T-helper 17 cell (primary cell): ENCODE results near the gene ACTN1. TPM values are rescaled to one million over a fixed set of nuclear protein-coding genes. Genes with fewer than 3 reads are reported as not detected.

ENCODE experiments used
- ATAC-seq: fragments of 150-1000 bp; cut with Tn5 transposase; 2 replicates; pipeline ENCODE4 v1.10.0; 2021; ENCODE audit warnings: mild to moderate bottlenecking, moderate library complexity
- DNase-seq, 3 donors: peaks; one replicate each; pipeline versions ENCODE4 v3.0.0 to v3.0.0-alpha.2; 2020 to 2021
- H3K9me3 ChIP-seq: one replicate; pipeline ENCODE4 v1.7.0; 2013; ENCODE audit warnings: low read length, mild to moderate bottlenecking; ENCODE audit not compliant: control insufficient read depth, poor library complexity, severe bottlenecking
- H3K27ac Mint-ChIP-seq: one replicate; pipeline ENCODE4 v1.8.0; 2022; ENCODE audit warnings: mild to moderate bottlenecking, moderate library complexity, mixed read lengths
- H3K27me3 Mint-ChIP-seq: one replicate; pipeline ENCODE4 v1.8.0; 2022; ENCODE audit warnings: mixed read lengths
- H3K36me3 Mint-ChIP-seq: one replicate; pipeline ENCODE4 v1.8.0; 2022; ENCODE audit warnings: low read depth, mixed read lengths
- H3K4me1 Mint-ChIP-seq: one replicate; pipeline ENCODE4 v1.8.0; 2022; ENCODE audit warnings: mild to moderate bottlenecking, mixed read lengths
- H3K4me3 Mint-ChIP-seq: one replicate; pipeline ENCODE4 v1.8.0; 2022; ENCODE audit warnings: mild to moderate bottlenecking, moderate library complexity, mixed read lengths
- total RNA-seq, 4 donors: library from RNA in 2 of 4; stranded (reverse) in 2 of 4; gene quantifications; one replicate each; pipeline ENCODE4 v1.2.3 and lab custom pipeline; 2022 to 2026

Gene ACTN1
- total RNA-seq, 2 donors from 2014 or later: 36.8 to 88.9 TPM

- Mint-ChIP-seq H3K4me1 (peaks cover 18% of the 10 kb centered on the region), H3K27ac (no peak overlapping the region), H3K4me3 (peak overlapping the region; percentile 73), H3K27me3 (peaks cover 13% of the 10 kb centered on the region), H3K36me3 (peaks cover 3% of the 10 kb centered on the region)
- ATAC-seq (peak; percentile 85), DNase-seq (peak; percentile 61 to 68 (median 62))
- no peaks in the 10 kb centered on the region for H3K9me3 ChIP-seq
Observed at GRCh38 chr14:68843471-68844209, 135.5 kb downstream of the ACTN1 start.

- no peaks in the 10 kb centered on the region for H3K9me3 ChIP-seq
- ATAC-seq (no peak), DNase-seq (no peak)
- peak overlapping the region; percentile 68 for H3K27ac Mint-ChIP-seq
- H3K36me3 Mint-ChIP-seq: peaks cover 3% of the 10 kb centered on the region
- H3K4me1 Mint-ChIP-seq: peaks cover 18% of the 10 kb centered on the region
- no peak overlapping the region for H3K4me3 Mint-ChIP-seq
- peaks cover 13% of the 10 kb centered on the region for H3K27me3 Mint-ChIP-seq
Observed at GRCh38 chr14:68842298-68842697, 136.8 kb downstream of the ACTN1 start.

- H3K27me3 Mint-ChIP-seq: peaks cover 13% of the 10 kb centered on the region
- DNase-seq (no peak), ATAC-seq (no peak)
- H3K4me1 Mint-ChIP-seq: peaks cover 18% of the 10 kb centered on the region
- peaks cover 3% of the 10 kb centered on the region for H3K36me3 Mint-ChIP-seq
- H3K4me3 Mint-ChIP-seq: no peak overlapping the region
- no peaks in the 10 kb centered on the region for H3K9me3 ChIP-seq
- peak overlapping the region; percentile 68 for H3K27ac Mint-ChIP-seq
Observed at GRCh38 chr14:68841016-68841809, 137.9 kb downstream of the ACTN1 start.

GRCh38 chr14:68840454-68840853 lies 138.6 kb downstream of the ACTN1 start:
- H3K27ac Mint-ChIP-seq: no peak overlapping the region

GRCh38 chr14:68836082-68836481 lies 143.0 kb downstream of the ACTN1 start:
- H3K27ac Mint-ChIP-seq: no peak overlapping the region
- H3K27me3 Mint-ChIP-seq: no peaks in the 10 kb centered on the region
- no peak overlapping the region for H3K4me3 Mint-ChIP-seq
- H3K4me1 Mint-ChIP-seq: peaks cover 2% of the 10 kb centered on the region
- no peak for DNase-seq
- no peaks in the 10 kb centered on the region for H3K9me3 ChIP-seq
- ATAC-seq: no peak
- peaks cover 3% of the 10 kb centered on the region for H3K36me3 Mint-ChIP-seq

More at GRCh38 chr14:68840454-68840853, 138.6 kb downstream of the ACTN1 start:
- Mint-ChIP-seq H3K4me3 (no peak overlapping the region), H3K4me1 (peaks cover 18% of the 10 kb centered on the region), H3K27me3 (peaks cover 13% of the 10 kb centered on the region), H3K36me3 (peaks cover 3% of the 10 kb centered on the region)
- ATAC-seq (no peak), DNase-seq (no peak)
- H3K9me3 ChIP-seq: no peaks in the 10 kb centered on the region

- H3K36me3 Mint-ChIP-seq: peaks cover 3% of the 10 kb centered on the region
- H3K4me3 Mint-ChIP-seq: no peak overlapping the region
- no peaks in the 10 kb centered on the region for H3K9me3 ChIP-seq
- H3K27ac Mint-ChIP-seq: no peak overlapping the region
- H3K27me3 Mint-ChIP-seq: no peaks in the 10 kb centered on the region
- DNase-seq: no peak
- no peaks in the 10 kb centered on the region for H3K4me1 Mint-ChIP-seq
- ATAC-seq: no peak
Observed at GRCh38 chr14:68834816-68835215, 144.3 kb downstream of the ACTN1 start.

- no peaks in the 10 kb centered on the region for H3K9me3 ChIP-seq
- Mint-ChIP-seq H3K4me1 (peaks cover 8% of the 10 kb centered on the region), H3K27me3 (no peaks in the 10 kb centered on the region), H3K4me3 (no peak overlapping the region), H3K36me3 (no peaks in the 10 kb centered on the region), H3K27ac (no peak overlapping the region)
- no peak for ATAC-seq
- no peak for DNase-seq
Observed at GRCh38 chr14:68828698-68829097, 150.4 kb downstream of the ACTN1 start.

GRCh38 chr14:68825729-68826128 lies 153.4 kb downstream of the ACTN1 start:
- Mint-ChIP-seq H3K27ac (no peak overlapping the region), H3K4me3 (no peak overlapping the region), H3K4me1 (peaks cover 18% of the 10 kb centered on the region), H3K27me3 (no peaks in the 10 kb centered on the region), H3K36me3 (no peaks in the 10 kb centered on the region)
- no peak for ATAC-seq
- no peaks in the 10 kb centered on the region for H3K9me3 ChIP-seq
- DNase-seq: no peak

- H3K4me3 Mint-ChIP-seq: no peak overlapping the region
- ATAC-seq: no peak
- H3K4me1 Mint-ChIP-seq: peaks cover 27% of the 10 kb centered on the region
Observed at GRCh38 chr14:68824517-68825347, 154.4 kb downstream of the ACTN1 start.

GRCh38 chr14:68824207-68824516 lies 154.9 kb downstream of the ACTN1 start:
- no peak for DNase-seq
- peaks cover 32% of the 10 kb centered on the region for H3K4me1 Mint-ChIP-seq
- no peaks in the 10 kb centered on the region for H3K36me3 Mint-ChIP-seq
- no peak for ATAC-seq
- H3K27me3 Mint-ChIP-seq: no peaks in the 10 kb centered on the region
- no peaks in the 10 kb centered on the region for H3K9me3 ChIP-seq
- H3K27ac Mint-ChIP-seq: no peak overlapping the region
- H3K4me3 Mint-ChIP-seq: no peak overlapping the region

More at GRCh38 chr14:68824517-68825347, 154.4 kb downstream of the ACTN1 start:
- no peak for DNase-seq
- H3K9me3 ChIP-seq: no peaks in the 10 kb centered on the region
- H3K36me3 Mint-ChIP-seq: no peaks in the 10 kb centered on the region
- no peak overlapping the region for H3K27ac Mint-ChIP-seq
- no peaks in the 10 kb centered on the region for H3K27me3 Mint-ChIP-seq

Other genes starting within 250 kb of the ACTN1 start
- gene ZFP36L1, start 186.2 kb downstream of the ACTN1 start, total RNA-seq: 100 to 1,000 TPM; 217 to 257 TPM
- 10 to 100 TPM; 55.0 to 61.6 TPM for gene DCAF5, start 173.8 kb upstream of the ACTN1 start, total RNA-seq
- 1 to 10 TPM; 4.6 to 5.1 TPM for gene EXD2, start 212.2 kb upstream of the ACTN1 start, total RNA-seq